CD4-positive, alpha-beta memory T cell (primary cell): ENCODE measurements around the gene GREM2. TPM values are rescaled to one million over a fixed set of nuclear protein-coding genes. Genes with fewer than 3 reads are reported as not detected.

ENCODE experiments used
- CTCF ChIA-PET: fragments of 350-600 bp; sonication (Branson Sonifier 250); formaldehyde crosslinking; loops from one replicate; lab custom pipeline; 2021; ENCODE audit warnings: inconsistent platforms; ENCODE audit not compliant: partially characterized antibody; lab: Charles Lee
- POLR2A ChIA-PET: fragments of 350-600 bp; sonication (Branson Sonifier 250); formaldehyde crosslinking; loops from one replicate; lab custom pipeline; 2021; ENCODE audit not compliant: partially characterized antibody; lab: Charles Lee
- DNase-seq, 5 donors: peaks; one replicate each; pipeline versions ENCODE4 v3.0.0 to v3.0.0-alpha.2; 2020 to 2022; ENCODE audit warnings: mixed read lengths in 1 of 5
- H3K27ac ChIP-seq: one replicate; pipeline ENCODE4 v1.7.0; 2013; ENCODE audit warnings: low read depth, low read length
- H3K27me3 ChIP-seq: 2 replicates; pipeline ENCODE4 v1.7.0; 2013; ENCODE audit warnings: mild to moderate bottlenecking, low read length, moderate library complexity; ENCODE audit not compliant: insufficient read depth
- H3K36me3 ChIP-seq: 2 replicates; pipeline ENCODE4 v1.7.0; 2013; ENCODE audit warnings: mild to moderate bottlenecking, low read length, moderate library complexity; ENCODE audit not compliant: insufficient read depth
- H3K4me1 ChIP-seq: 2 replicates; pipeline ENCODE4 v1.7.0; 2013; ENCODE audit warnings: mild to moderate bottlenecking, low read length, moderate library complexity; ENCODE audit not compliant: insufficient read depth
- H3K4me3 ChIP-seq, 2 donors: one replicate each; pipeline ENCODE4 v1.7.0; 2013; ENCODE audit warnings: low read length in 2 of 2, mild to moderate bottlenecking in 1 of 2
- H3K9me3 ChIP-seq, 2 donors: one replicate each; pipeline ENCODE4 v1.7.0; 2013; ENCODE audit warnings: low read length in 2 of 2, control low read depth in 1 of 2; ENCODE audit not compliant: control insufficient read depth in 1 of 2
- H3K27ac Mint-ChIP-seq, 7 donors: one replicate each; pipeline ENCODE4 v1.8.0; 2020 to 2021; ENCODE audit warnings: mixed read lengths in 7 of 7, mild to moderate bottlenecking in 6 of 7, inconsistent platforms in 3 of 7, moderate library complexity in 3 of 7
- H3K27me3 Mint-ChIP-seq, 2 donors: one replicate each; pipeline ENCODE4 v1.8.0; 2020 to 2021; ENCODE audit warnings: mixed read lengths in 2 of 2
- H3K36me3 Mint-ChIP-seq, 2 donors: one replicate each; pipeline ENCODE4 v1.8.0; 2020 to 2021; ENCODE audit warnings: mixed read lengths in 2 of 2, inconsistent platforms in 1 of 2, mild to moderate bottlenecking in 1 of 2
- H3K4me1 Mint-ChIP-seq, 4 donors: one replicate each; pipeline ENCODE4 v1.8.0; 2020 to 2021; ENCODE audit warnings: mixed read lengths in 4 of 4, mild to moderate bottlenecking in 1 of 4
- H3K4me3 Mint-ChIP-seq, 8 donors: one replicate each; pipeline ENCODE4 v1.8.0; 2020 to 2021; ENCODE audit warnings: mixed read lengths in 8 of 8, mild to moderate bottlenecking in 7 of 8, moderate library complexity in 6 of 8, inconsistent platforms in 3 of 8
- H3K9me3 Mint-ChIP-seq, 8 donors: one replicate each; pipeline ENCODE4 v1.8.0; 2020 to 2021; ENCODE audit warnings: mixed read lengths in 8 of 8, mild to moderate bottlenecking in 5 of 8, inconsistent platforms in 3 of 8, moderate library complexity in 1 of 8
- intact Hi-C: fragments of 100-400 bp; cut with micrococcal nuclease; formaldehyde crosslinking; loops from one replicate; pipeline ENCODE4 v1.15.1; 2023
- polyA plus RNA-seq, 2 donors: library from polyadenylated mRNA; unstranded; fragments of 300-500 nt; fragmentation: Illumina TruSeq; gene quantifications; one replicate each; pipeline ENCODE4 v1.2.3, GENCODE V29; 2021
- total RNA-seq, 2 experiments: library from RNA; stranded (reverse); gene quantifications; one replicate each; pipeline ENCODE4 v1.2.3, GENCODE V29; 2021

The GREM2 gene
- total and polyA plus RNA-seq, 4 experiments from 2014 or later = 1.6 to 2.5 (median 1.9) TPM

GRCh38 chr1:240619906-240620621 is 8.1 kb upstream of the GREM2 start:
- H3K27me3 Mint-ChIP-seq = no peaks in the 10 kb centered on the region
- H3K27ac ChIP-seq = no peak overlapping the region
- H3K27me3 ChIP-seq = no peaks in the 10 kb centered on the region
- H3K27ac Mint-ChIP-seq = no peak overlapping the region
- ChIA-PET CTCF (no interaction called here), POLR2A (no interaction called here)
- DNase-seq = no peak
- H3K36me3 ChIP-seq = no peaks in the 10 kb centered on the region
- H3K9me3 Mint-ChIP-seq = peaks cover 0 to 3% (median 0%) of the 10 kb centered on the region in 8 donors
- H3K4me1 Mint-ChIP-seq = peaks cover 0 to 7% (median 2%) of the 10 kb centered on the region in 4 donors
- no peak overlapping the region for H3K4me3 ChIP-seq
- no peaks in the 10 kb centered on the region for H3K4me1 ChIP-seq
- H3K4me3 Mint-ChIP-seq = no peak overlapping the region
- H3K36me3 Mint-ChIP-seq = no peaks in the 10 kb centered on the region
- intact Hi-C loops = no loop called here
- no peaks in the 10 kb centered on the region for H3K9me3 ChIP-seq

GRCh38 chr1:240619357-240619756 is 7.4 kb upstream of the GREM2 start:
- intact Hi-C loops = no loop called here
- no peak for DNase-seq
- Mint-ChIP-seq H3K4me3 (no peak overlapping the region), H3K9me3 (peaks cover 0 to 3% (median 0%) of the 10 kb centered on the region in 8 donors), H3K36me3 (no peaks in the 10 kb centered on the region), H3K27ac (peak overlapping the region in 1 of 7 donors; percentile 81), H3K27me3 (no peaks in the 10 kb centered on the region), H3K4me1 (peaks cover 0 to 7% (median 2%) of the 10 kb centered on the region in 4 donors)
- Histone ChIP-seq H3K27ac (no peak overlapping the region), H3K27me3 (no peaks in the 10 kb centered on the region), H3K9me3 (no peaks in the 10 kb centered on the region), H3K36me3 (no peaks in the 10 kb centered on the region), H3K4me3 (no peak overlapping the region), H3K4me1 (no peaks in the 10 kb centered on the region)
- POLR2A ChIA-PET = no interaction called here
- CTCF ChIA-PET = no interaction called here

- no peaks in the 10 kb centered on the region for H3K27me3 ChIP-seq
- no peaks in the 10 kb centered on the region for H3K9me3 ChIP-seq
- ChIA-PET CTCF (no interaction called here), POLR2A (interaction anchor here (0.6 kb wide), 1 partner anchor 8 kb away, joined by 4 read pairs; no protein-coding TSS in a partner anchor)
- no peak overlapping the region for H3K4me3 ChIP-seq
- Mint-ChIP-seq H3K27me3 (no peaks in the 10 kb centered on the region), H3K4me3 (no peak overlapping the region), H3K4me1 (peaks cover 1 to 9% (median 2%) of the 10 kb centered on the region in 4 donors), H3K36me3 (no peaks in the 10 kb centered on the region), H3K9me3 (peaks cover 0 to 3% (median 0%) of the 10 kb centered on the region in 8 donors), H3K27ac (no peak overlapping the region)
- intact Hi-C loops = no loop called here
- peaks cover 2% of the 10 kb centered on the region for H3K4me1 ChIP-seq
- DNase-seq = no peak
- no peak overlapping the region for H3K27ac ChIP-seq
- no peaks in the 10 kb centered on the region for H3K36me3 ChIP-seq
Observed at GRCh38 chr1:240618946-240619345, 7.0 kb upstream of the GREM2 start.

GRCh38 chr1:240616018-240616417 is 4.1 kb upstream of the GREM2 start:
- ChIA-PET POLR2A (no interaction called here), CTCF (interaction anchor here (1.0 to 1.4 kb wide), 3 partner anchors 13 to 26 kb away, joined by 3 to 4 read pairs (median 3); no protein-coding TSS in a partner anchor)
- H3K9me3 Mint-ChIP-seq = peaks cover 0 to 3% (median 0%) of the 10 kb centered on the region in 8 donors

GRCh38 chr1:240613356-240614142 is 1.6 kb upstream of the GREM2 start:
- Histone ChIP-seq H3K9me3 (no peaks in the 10 kb centered on the region), H3K4me3 (no peak overlapping the region), H3K36me3 (no peaks in the 10 kb centered on the region), H3K4me1 (peaks cover 45% of the 10 kb centered on the region), H3K27ac (no peak overlapping the region), H3K27me3 (no peaks in the 10 kb centered on the region)
- DNase-seq = peak in 2 of 5 donors; percentile 14 to 22
- Mint-ChIP-seq H3K4me3 (peak overlapping the region; percentile 26 to 98 (median 70)), H3K4me1 (peaks cover 22 to 54% (median 42%) of the 10 kb centered on the region in 4 donors), H3K36me3 (peaks cover 0 to 11% of the 10 kb centered on the region in 2 donors), H3K27me3 (peaks cover 0 to 6% of the 10 kb centered on the region in 2 donors), H3K27ac (peak overlapping the region; percentile 5 to 94 (median 39)), H3K9me3 (peaks cover 0 to 3% (median 0%) of the 10 kb centered on the region in 8 donors)
- intact Hi-C loops = loop anchor here (5.0 kb wide), 1 partner anchor 54 kb away; no protein-coding TSS in a partner anchor
- ChIA-PET CTCF (no interaction called here), POLR2A (no interaction called here)

More at GRCh38 chr1:240616018-240616417, 4.1 kb upstream of the GREM2 start:
- Histone ChIP-seq H3K4me1 (peaks cover 28% of the 10 kb centered on the region), H3K27ac (no peak overlapping the region), H3K27me3 (no peaks in the 10 kb centered on the region), H3K9me3 (no peaks in the 10 kb centered on the region), H3K36me3 (no peaks in the 10 kb centered on the region), H3K4me3 (no peak overlapping the region)
- H3K27me3 Mint-ChIP-seq = peaks cover 0 to 4% of the 10 kb centered on the region in 2 donors
- no peak for DNase-seq
- no peak overlapping the region for H3K27ac Mint-ChIP-seq
- peaks cover 0 to 11% of the 10 kb centered on the region in 2 donors for H3K36me3 Mint-ChIP-seq
- H3K4me1 Mint-ChIP-seq = peaks cover 20 to 38% (median 27%) of the 10 kb centered on the region in 4 donors
- no peak overlapping the region for H3K4me3 Mint-ChIP-seq
- intact Hi-C loops = no loop called here

- Mint-ChIP-seq H3K9me3 (peaks cover 0 to 3% (median 0%) of the 10 kb centered on the region in 8 donors), H3K4me3 (peak overlapping the region in 7 of 8 donors; percentile 12 to 98 (median 71)), H3K4me1 (peaks cover 22 to 60% (median 45%) of the 10 kb centered on the region in 4 donors), H3K27ac (peak overlapping the region in 4 of 7 donors; percentile 47 to 95 (median 71)), H3K27me3 (peaks cover 0 to 6% of the 10 kb centered on the region in 2 donors), H3K36me3 (peaks cover 0 to 11% of the 10 kb centered on the region in 2 donors)
- H3K4me3 ChIP-seq = no peak overlapping the region
- ChIA-PET CTCF (interaction anchor here (1.2 kb wide), 1 partner anchor 156 kb away, joined by 3 read pairs; no protein-coding TSS in a partner anchor), POLR2A (no interaction called here)
- peaks cover 45% of the 10 kb centered on the region for H3K4me1 ChIP-seq
- intact Hi-C loops = loop anchor here (5.0 kb wide), 1 partner anchor 54 kb away; no protein-coding TSS in a partner anchor
- DNase-seq = no peak
- no peaks in the 10 kb centered on the region for H3K36me3 ChIP-seq
- no peaks in the 10 kb centered on the region for H3K9me3 ChIP-seq
- H3K27ac ChIP-seq = no peak overlapping the region
- H3K27me3 ChIP-seq = no peaks in the 10 kb centered on the region
Observed at GRCh38 chr1:240612811-240613210, 856 bp upstream of the GREM2 start.
